Measurements from ENCODE around the gene TERF2IP.

TERF2IP gene

GRCh38 chr16:75640598-75640997 lies 7.0 kb upstream of the TERF2IP start:
- DNase-seq (ENCODE audit: low read depth), result no peak

- no peak for DNase-seq (ENCODE audit: low read depth)
Observed at GRCh38 chr16:75644240-75645012, 3.1 kb upstream of the TERF2IP start.

- DNase-seq (ENCODE audit: low read depth), result no peak
Observed at GRCh38 chr16:75647112-75647491, 471 bp upstream of the TERF2IP start.

GRCh38 chr16:75648265-75649076 lies 898 bp downstream of the TERF2IP start:
- DNase-seq (ENCODE audit: low read depth), result no peak

- DNase-seq (ENCODE audit: low read depth), result peak; percentile 51
Observed at GRCh38 chr16:75653922-75654321, 6.3 kb downstream of the TERF2IP start.

GRCh38 chr16:75658175-75658574 lies 10.6 kb downstream of the TERF2IP start:
- no peak for DNase-seq (ENCODE audit: low read depth)

GRCh38 chr16:75660321-75660720 lies 12.7 kb downstream of the TERF2IP start:
- no peak for DNase-seq (ENCODE audit: low read depth)

GRCh38 chr16:75660726-75661302 lies 13.2 kb downstream of the TERF2IP start:
- DNase-seq (ENCODE audit: low read depth), result no peak

GRCh38 chr16:75667503-75667902 lies 19.9 kb downstream of the TERF2IP start:
- DNase-seq (ENCODE audit: low read depth), result no peak

- DNase-seq (ENCODE audit: low read depth), result no peak
Observed at GRCh38 chr16:75676909-75677308, 29.3 kb downstream of the TERF2IP start, which contains the start of gene CPHXL2. TSS of gene CPHXL2 (minus strand) at chr16:75677009. CDS start at chr16:75676999, 10 bp downstream.

GRCh38 chr16:75679366-75679765 lies 31.8 kb downstream of the TERF2IP start:
- DNase-seq (ENCODE audit: low read depth), result no peak

GRCh38 chr16:75682308-75682707 lies 34.7 kb downstream of the TERF2IP start:
- no peak for DNase-seq (ENCODE audit: low read depth)

GRCh38 chr16:75687361-75687760 lies 39.8 kb downstream of the TERF2IP start:
- no peak for DNase-seq (ENCODE audit: low read depth)

GRCh38 chr16:75695708-75696107 lies 48.1 kb downstream of the TERF2IP start:
- DNase-seq (ENCODE audit: low read depth), result no peak

GRCh38 chr16:75697571-75697970 lies 50.0 kb downstream of the TERF2IP start:
- no peak for DNase-seq (ENCODE audit: low read depth)

- DNase-seq (ENCODE audit: low read depth), result no peak
Observed at GRCh38 chr16:75701361-75701760, 53.8 kb downstream of the TERF2IP start, which contains the start of gene DUXB. TSS of gene DUXB (minus strand) at chr16:75701461. CDS start at chr16:75701418, 43 bp downstream.

- DNase-seq (ENCODE audit: low read depth), result no peak
Observed at GRCh38 chr16:75702242-75702641, 54.7 kb downstream of the TERF2IP start.

GRCh38 chr16:75703306-75703705 lies 55.7 kb downstream of the TERF2IP start:
- no peak for DNase-seq (ENCODE audit: low read depth)
